NB4 (cell line): ENCODE results near the gene ATG5.

Source experiments
- DNase-seq: peaks from one replicate; pipeline ENCODE4 v3.0.0; 2010; ENCODE audit warnings: low read depth
- H3K4me3 ChIP-seq: one replicate; pipeline ENCODE4 v1.5.1; 2011; ENCODE audit warnings: mild to moderate bottlenecking, low read depth, low read length, moderate library complexity
- MYC ChIP-seq: IDR thresholded peaks from 2 replicates; pipeline ENCODE4 v1.6.1; 2011; ENCODE audit warnings: low read depth, low read length
- POLR2A ChIP-seq: IDR thresholded peaks from 2 replicates; pipeline ENCODE4 v1.6.1; 2011; ENCODE audit warnings: mild to moderate bottlenecking; ENCODE audit not compliant: insufficient read length; ENCODE audit errors: extremely low read depth
- TF ChIP-seq, protein P1 (sequence below): IDR thresholded peaks from one replicate; pipeline ENCODE4 v1.5.1; 2012; ENCODE audit warnings: low read depth, low read length
- TF ChIP-seq, protein P2 (sequence below): IDR thresholded peaks from 2 replicates; pipeline ENCODE4 v1.6.1; 2011; ENCODE audit warnings: low read depth, low read length

The ATG5 gene

GRCh38 chr6:106146852-106147351 lies 178.7 kb downstream of the ATG5 start:
- peak; percentile 13 for DNase-seq
- no peak overlapping the region for H3K4me3 ChIP-seq
- TF ChIP-seq POLR2A = no peak
- TF ChIP-seq, protein P1, sequence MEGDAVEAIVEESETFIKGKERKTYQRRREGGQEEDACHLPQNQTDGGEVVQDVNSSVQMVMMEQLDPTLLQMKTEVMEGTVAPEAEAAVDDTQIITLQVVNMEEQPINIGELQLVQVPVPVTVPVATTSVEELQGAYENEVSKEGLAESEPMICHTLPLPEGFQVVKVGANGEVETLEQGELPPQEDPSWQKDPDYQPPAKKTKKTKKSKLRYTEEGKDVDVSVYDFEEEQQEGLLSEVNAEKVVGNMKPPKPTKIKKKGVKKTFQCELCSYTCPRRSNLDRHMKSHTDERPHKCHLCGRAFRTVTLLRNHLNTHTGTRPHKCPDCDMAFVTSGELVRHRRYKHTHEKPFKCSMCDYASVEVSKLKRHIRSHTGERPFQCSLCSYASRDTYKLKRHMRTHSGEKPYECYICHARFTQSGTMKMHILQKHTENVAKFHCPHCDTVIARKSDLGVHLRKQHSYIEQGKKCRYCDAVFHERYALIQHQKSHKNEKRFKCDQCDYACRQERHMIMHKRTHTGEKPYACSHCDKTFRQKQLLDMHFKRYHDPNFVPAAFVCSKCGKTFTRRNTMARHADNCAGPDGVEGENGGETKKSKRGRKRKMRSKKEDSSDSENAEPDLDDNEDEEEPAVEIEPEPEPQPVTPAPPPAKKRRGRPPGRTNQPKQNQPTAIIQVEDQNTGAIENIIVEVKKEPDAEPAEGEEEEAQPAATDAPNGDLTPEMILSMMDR = no peak
- TF ChIP-seq, protein P2, sequence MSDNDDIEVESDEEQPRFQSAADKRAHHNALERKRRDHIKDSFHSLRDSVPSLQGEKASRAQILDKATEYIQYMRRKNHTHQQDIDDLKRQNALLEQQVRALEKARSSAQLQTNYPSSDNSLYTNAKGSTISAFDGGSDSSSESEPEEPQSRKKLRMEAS = no peak
- no peak for TF ChIP-seq MYC

DNA sequence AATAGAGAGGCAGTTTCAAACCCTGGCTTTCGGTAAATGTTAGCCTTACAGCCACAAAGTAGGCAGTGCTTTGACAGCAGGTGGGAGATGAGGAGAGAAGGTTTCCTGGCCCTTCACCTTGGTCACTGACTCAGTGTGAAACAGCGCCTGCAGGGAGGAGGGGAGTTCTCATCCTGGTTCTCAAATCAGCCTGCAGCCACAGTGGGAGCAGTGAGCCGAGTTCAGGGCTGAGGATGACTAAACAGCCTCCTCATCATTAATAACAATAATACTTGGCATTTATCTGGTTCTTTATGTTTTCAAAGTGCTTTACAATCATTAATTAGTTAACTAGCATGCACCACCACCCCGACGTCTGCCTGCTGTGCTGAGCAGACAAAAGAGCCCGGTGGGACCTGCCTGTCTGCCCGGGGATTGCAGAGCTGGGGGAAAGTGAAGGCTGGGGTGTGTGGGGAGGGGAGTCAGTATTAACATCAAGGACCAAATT lies 179.8 kb downstream of the ATG5 start:
- TF ChIP-seq, protein P2 = no peak
- TF ChIP-seq POLR2A (no peak), MYC (no peak)
- TF ChIP-seq, protein P1 = no peak
- DNase-seq = no peak
- H3K4me3 ChIP-seq = no peak overlapping the region

GRCh38 chr6:106145144-106145543 lies 180.4 kb downstream of the ATG5 start:
- H3K4me3 ChIP-seq = no peak overlapping the region
- TF ChIP-seq, protein P2 = no peak
- TF ChIP-seq, protein P1 = no peak
- TF ChIP-seq POLR2A (no peak), MYC (no peak)

GRCh38 chr6:106143665-106144064 lies 181.9 kb downstream of the ATG5 start:
- TF ChIP-seq POLR2A (no peak), MYC (no peak)
- TF ChIP-seq, protein P2 = no peak
- TF ChIP-seq, protein P1 = no peak
- no peak for DNase-seq
- H3K4me3 ChIP-seq = no peak overlapping the region

More at GRCh38 chr6:106145144-106145543, 180.4 kb downstream of the ATG5 start:
- DNase-seq = no peak

DNA sequence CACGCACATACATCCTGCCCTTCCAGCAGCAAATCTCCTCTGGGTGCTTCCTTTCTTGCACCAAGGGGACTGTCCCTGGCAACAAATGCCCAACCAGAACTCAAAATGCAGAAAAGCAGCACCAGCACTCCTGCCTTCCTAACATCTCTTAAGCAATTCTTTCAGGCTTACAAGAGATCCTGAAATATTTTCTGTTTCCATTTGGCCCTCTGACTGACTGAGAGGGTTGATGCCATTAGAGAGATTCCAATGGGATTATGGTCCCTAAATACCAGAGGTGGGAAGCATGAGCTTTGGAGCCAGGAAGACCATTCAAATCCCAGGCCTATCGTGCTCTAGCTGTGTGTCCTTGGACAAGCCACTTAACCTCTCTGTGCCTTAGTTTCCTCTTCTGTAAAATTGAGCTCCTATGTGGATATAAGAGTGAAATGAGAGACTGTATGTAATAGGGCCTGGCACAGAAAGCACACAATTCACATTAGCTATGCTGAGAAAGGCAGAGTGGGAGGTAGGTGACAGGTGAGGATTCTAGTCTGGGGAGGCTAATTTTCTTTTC lies 182.6 kb downstream of the ATG5 start:
- TF ChIP-seq MYC = no peak
- no peak for TF ChIP-seq POLR2A
- TF ChIP-seq, protein P2 = no peak
- TF ChIP-seq, protein P1 = no peak
- no peak overlapping the region for H3K4me3 ChIP-seq
- DNase-seq = no peak
